Measurements from ENCODE around the gene HS6ST3. TPM values are rescaled to one million over a fixed set of nuclear protein-coding genes. Genes with fewer than 3 reads are reported as not detected.

Gene HS6ST3
- total and polyA plus RNA-seq, 2 experiments from 2014 or later: 0.11 TPM; not detected in 1

DNA sequence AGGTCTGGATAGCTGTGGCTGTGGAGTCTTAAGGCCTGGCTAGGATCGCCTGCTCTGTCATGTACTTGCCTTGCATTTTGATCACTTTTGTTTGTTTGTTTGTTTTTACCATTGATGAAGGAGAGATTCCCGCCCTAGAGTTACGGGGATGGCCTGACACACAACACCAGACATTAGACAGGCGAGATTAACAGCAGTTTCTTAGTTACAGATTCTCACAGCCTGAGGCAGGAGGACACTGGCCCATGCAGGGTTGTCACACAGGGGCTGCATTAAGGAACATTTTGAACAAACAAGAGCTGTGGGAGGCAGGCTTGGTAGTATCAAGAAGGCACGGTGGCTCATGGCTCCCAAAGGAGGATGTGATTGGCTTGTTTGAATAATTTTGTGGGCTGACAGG lies 291.8 kb downstream of the HS6ST3 start:
- Histone ChIP-seq H3K79me2 (ENCODE audit: insufficient read depth) (no peaks in the 10 kb centered on the region), H3K4me2 (ENCODE audit: unreplicated experiment) (no peak overlapping the region), H3K27ac (no peak overlapping the region), H2AFZ (no peak overlapping the region), H4K20me1 (ENCODE audit: insufficient read depth) (no peaks in the 10 kb centered on the region), H3K4me1 (ENCODE audit: insufficient read depth) (no peaks in the 10 kb centered on the region), H3K9me2 (ENCODE audit: insufficient read depth) (no peaks in the 10 kb centered on the region), H3K9me3 (ENCODE audit: low read depth) (no peaks in the 10 kb centered on the region), H3K9ac (no peak overlapping the region), H3K36me3 (ENCODE audit: low read depth) (no peaks in the 10 kb centered on the region), H3F3A (ENCODE audit: insufficient read depth) (no peaks in the 10 kb centered on the region), H3K27me3 (replicated peaks; ENCODE audit: insufficient read depth) (no peaks in the 10 kb centered on the region), H3K4me3 (no peak overlapping the region)
- no peak for DNase-seq
- no peak for TF ChIP-seq EZH2phosphoT487 (IDR thresholded peaks at IDR 0.05; ENCODE audit: insufficient read depth, low read depth)
- no peak for TF ChIP-seq EZH2 (IDR thresholded peaks at IDR 0.05; ENCODE audit: insufficient read depth, poor library complexity, severe bottlenecking)
- in situ Hi-C loops (cut with MboI): no loop called here
- WGBS, 2 experiments (ENCODE audit: low coverage in 1 of 2, low lambda C conversion rate in 2 of 2, missing lambda C conversion rate in 2 of 2): 54% methylated on average over 5 of the region's 5 CpGs

DNA sequence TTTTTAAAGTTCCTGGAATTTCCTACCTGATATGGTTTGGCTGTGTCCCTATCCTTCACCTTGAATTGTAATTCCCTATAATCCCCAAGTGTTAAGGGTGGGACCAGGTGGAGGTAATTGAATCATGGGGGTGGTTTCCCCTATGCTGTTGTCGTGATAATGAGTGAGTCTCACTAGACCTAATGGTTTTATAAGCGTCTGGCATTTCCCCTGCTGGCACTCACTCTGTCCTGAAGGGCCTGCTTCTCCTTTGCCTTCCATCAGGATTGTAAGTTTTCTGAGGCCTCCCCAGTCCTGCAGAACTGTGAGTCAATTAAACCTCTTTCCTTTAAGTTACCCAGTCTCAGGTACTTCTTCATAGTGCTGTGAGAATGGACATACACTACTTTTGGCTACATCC lies 298.7 kb downstream of the HS6ST3 start:
- Histone ChIP-seq H3K9me3 (ENCODE audit: low read depth) (no peaks in the 10 kb centered on the region), H3K9ac (no peak overlapping the region), H3F3A (ENCODE audit: insufficient read depth) (no peaks in the 10 kb centered on the region), H3K4me1 (ENCODE audit: insufficient read depth) (no peaks in the 10 kb centered on the region), H4K20me1 (ENCODE audit: insufficient read depth) (no peaks in the 10 kb centered on the region), H3K36me3 (ENCODE audit: low read depth) (no peaks in the 10 kb centered on the region), H3K4me2 (ENCODE audit: unreplicated experiment) (no peak overlapping the region), H3K4me3 (no peak overlapping the region), H2AFZ (no peak overlapping the region), H3K27me3 (replicated peaks; ENCODE audit: insufficient read depth) (no peaks in the 10 kb centered on the region), H3K79me2 (ENCODE audit: insufficient read depth) (no peaks in the 10 kb centered on the region), H3K27ac (no peak overlapping the region), H3K9me2 (ENCODE audit: insufficient read depth) (no peaks in the 10 kb centered on the region)
- DNase-seq: no peak
- TF ChIP-seq EZH2phosphoT487 (IDR thresholded peaks at IDR 0.05; ENCODE audit: insufficient read depth, low read depth) (no peak), EZH2 (IDR thresholded peaks at IDR 0.05; ENCODE audit: insufficient read depth, poor library complexity, severe bottlenecking) (no peak)
- WGBS, 2 experiments (ENCODE audit: low coverage in 1 of 2, low lambda C conversion rate in 2 of 2, missing lambda C conversion rate in 2 of 2): 43 to 51% methylated on average over 2 of the region's 2 CpGs
- in situ Hi-C loops (cut with MboI): no loop called here

DNA sequence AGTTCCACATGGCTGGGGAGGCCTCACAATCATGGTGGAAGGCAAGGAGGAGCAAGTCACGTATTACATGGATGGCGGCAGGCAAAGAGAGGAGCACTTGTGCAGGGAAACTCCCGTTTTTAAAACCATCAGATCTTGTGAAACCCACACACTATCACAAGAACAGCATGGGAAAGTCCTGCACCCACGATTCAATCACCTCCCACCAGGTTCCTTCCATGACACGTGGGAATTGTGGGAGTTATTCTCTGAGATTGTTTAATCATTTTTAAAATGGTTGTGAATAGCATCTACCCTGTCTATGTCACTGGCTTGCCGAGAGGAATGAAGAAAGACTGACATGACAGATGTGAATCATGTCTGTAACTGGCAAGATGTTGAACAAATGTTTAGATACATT lies 301.7 kb downstream of the HS6ST3 start:
- Histone ChIP-seq H2AFZ (no peak overlapping the region), H3K4me2 (ENCODE audit: unreplicated experiment) (no peak overlapping the region), H3F3A (ENCODE audit: insufficient read depth) (no peaks in the 10 kb centered on the region), H3K9ac (no peak overlapping the region), H3K79me2 (ENCODE audit: insufficient read depth) (no peaks in the 10 kb centered on the region), H3K4me1 (ENCODE audit: insufficient read depth) (no peaks in the 10 kb centered on the region), H3K27ac (no peak overlapping the region), H3K9me3 (ENCODE audit: low read depth) (no peaks in the 10 kb centered on the region), H4K20me1 (ENCODE audit: insufficient read depth) (no peaks in the 10 kb centered on the region), H3K27me3 (replicated peaks; ENCODE audit: insufficient read depth) (no peaks in the 10 kb centered on the region), H3K9me2 (ENCODE audit: insufficient read depth) (no peaks in the 10 kb centered on the region), H3K36me3 (ENCODE audit: low read depth) (no peaks in the 10 kb centered on the region), H3K4me3 (no peak overlapping the region)
- 45 to 52% methylated on average over 6 of the region's 6 CpGs for WGBS, 2 experiments (ENCODE audit: low coverage in 1 of 2, low lambda C conversion rate in 2 of 2, missing lambda C conversion rate in 2 of 2)
- DNase-seq: no peak
- in situ Hi-C loops (cut with MboI): no loop called here
- no peak for TF ChIP-seq EZH2 (IDR thresholded peaks at IDR 0.05; ENCODE audit: insufficient read depth, poor library complexity, severe bottlenecking)
- TF ChIP-seq EZH2phosphoT487 (IDR thresholded peaks at IDR 0.05; ENCODE audit: insufficient read depth, low read depth): no peak

DNA sequence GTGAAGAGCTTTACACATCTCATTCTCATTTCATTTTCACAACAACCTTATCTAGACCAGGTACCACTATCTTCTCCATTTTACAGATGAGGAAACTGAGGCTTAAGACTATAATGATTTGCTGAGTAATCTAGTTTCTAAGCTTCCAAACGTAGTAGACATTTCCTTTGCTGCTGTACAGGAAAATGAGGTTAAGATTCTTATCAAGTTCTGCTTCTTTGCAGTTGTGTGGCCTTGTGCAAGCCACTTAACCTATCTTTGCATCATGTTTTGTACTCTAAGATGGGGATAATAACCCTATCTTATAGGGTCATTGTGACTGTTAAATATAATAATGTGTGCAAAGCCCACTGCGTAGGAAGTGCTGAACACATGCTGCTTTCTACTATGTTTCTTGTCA lies 307.9 kb downstream of the HS6ST3 start:
- no peaks in the 10 kb centered on the region for H3K27me3 ChIP-seq (replicated peaks; ENCODE audit: insufficient read depth)
- H4K20me1 ChIP-seq (ENCODE audit: insufficient read depth): no peaks in the 10 kb centered on the region
- no peaks in the 10 kb centered on the region for H3K9me2 ChIP-seq (ENCODE audit: insufficient read depth)
- no peaks in the 10 kb centered on the region for H3F3A ChIP-seq (ENCODE audit: insufficient read depth)
- H3K4me2 ChIP-seq (ENCODE audit: unreplicated experiment): no peak overlapping the region
- H3K4me1 ChIP-seq (ENCODE audit: insufficient read depth): no peaks in the 10 kb centered on the region
- DNase-seq: no peak
- WGBS, 2 experiments (ENCODE audit: low coverage in 1 of 2, low lambda C conversion rate in 2 of 2, missing lambda C conversion rate in 2 of 2): 38 to 44% methylated on average over 2 of the region's 2 CpGs
- no peaks in the 10 kb centered on the region for H3K9me3 ChIP-seq (ENCODE audit: low read depth)
- in situ Hi-C loops (cut with MboI): no loop called here
- H3K4me3 ChIP-seq: no peak overlapping the region
- TF ChIP-seq EZH2phosphoT487 (IDR thresholded peaks at IDR 0.05; ENCODE audit: insufficient read depth, low read depth): no peak
- TF ChIP-seq EZH2 (IDR thresholded peaks at IDR 0.05; ENCODE audit: insufficient read depth, poor library complexity, severe bottlenecking): no peak
- no peak overlapping the region for H2AFZ ChIP-seq
- H3K9ac ChIP-seq: no peak overlapping the region
- no peaks in the 10 kb centered on the region for H3K79me2 ChIP-seq (ENCODE audit: insufficient read depth)
- no peak overlapping the region for H3K27ac ChIP-seq
- H3K36me3 ChIP-seq (ENCODE audit: low read depth): no peaks in the 10 kb centered on the region

DNA sequence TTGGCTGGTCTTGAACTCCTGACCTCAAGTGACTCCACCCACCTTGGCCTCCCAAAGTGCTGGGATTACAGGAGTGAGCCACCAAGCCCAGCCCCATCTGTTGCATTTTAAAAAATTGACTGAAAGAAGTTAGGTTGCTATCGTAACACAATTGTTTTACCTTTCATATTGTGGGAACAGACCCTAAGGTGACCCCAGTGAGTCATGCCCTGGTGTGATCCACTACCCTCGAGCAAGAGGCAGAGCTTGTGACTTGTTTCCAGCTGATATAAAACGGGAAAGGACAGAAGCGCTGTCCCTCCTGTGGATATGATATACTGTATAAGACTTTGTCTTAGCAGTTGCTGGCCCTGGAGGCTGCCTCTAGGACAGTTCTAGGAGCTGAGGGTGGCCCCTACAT lies 308.6 kb downstream of the HS6ST3 start:
- H3K4me3 ChIP-seq: no peak overlapping the region
- H3F3A ChIP-seq (ENCODE audit: insufficient read depth): no peaks in the 10 kb centered on the region

More for the DNA sequence above, 308.6 kb downstream of the HS6ST3 start:
- in situ Hi-C loops (cut with MboI): no loop called here
- no peaks in the 10 kb centered on the region for H3K4me1 ChIP-seq (ENCODE audit: insufficient read depth)
- no peak overlapping the region for H3K27ac ChIP-seq
- H3K79me2 ChIP-seq (ENCODE audit: insufficient read depth): no peaks in the 10 kb centered on the region
- H3K27me3 ChIP-seq (replicated peaks; ENCODE audit: insufficient read depth): no peaks in the 10 kb centered on the region
- H3K36me3 ChIP-seq (ENCODE audit: low read depth): no peaks in the 10 kb centered on the region
- no peak overlapping the region for H2AFZ ChIP-seq
- WGBS, 2 experiments (ENCODE audit: low coverage in 1 of 2, low lambda C conversion rate in 2 of 2, missing lambda C conversion rate in 2 of 2): 43 to 45% methylated on average over 4 of the region's 4 CpGs
- no peak overlapping the region for H3K9ac ChIP-seq
- no peaks in the 10 kb centered on the region for H4K20me1 ChIP-seq (ENCODE audit: insufficient read depth)
- no peak for DNase-seq
- no peak overlapping the region for H3K4me2 ChIP-seq (ENCODE audit: unreplicated experiment)
- no peaks in the 10 kb centered on the region for H3K9me2 ChIP-seq (ENCODE audit: insufficient read depth)
- H3K9me3 ChIP-seq (ENCODE audit: low read depth): no peaks in the 10 kb centered on the region
- no peak for TF ChIP-seq EZH2phosphoT487 (IDR thresholded peaks at IDR 0.05; ENCODE audit: insufficient read depth, low read depth)
- no peak for TF ChIP-seq EZH2 (IDR thresholded peaks at IDR 0.05; ENCODE audit: insufficient read depth, poor library complexity, severe bottlenecking)

All from GM23248 (cell line).